Measurements from ENCODE around the gene TLE5.
"Not testable (repeated sequence)": the region's sequence is repeated elsewhere in the genome, so short reads cannot be mapped to it uniquely, and the experiment has no call there.

TLE5 gene

GRCh38 chr19:3041761-3042620 is 20.3 kb downstream of the TLE5 start:
- DNase-seq = no peak

- no peak for DNase-seq
These were observed 21.0 kb downstream of the TLE5 start for GRCh38 chr19:3041327-3041726.

GRCh38 chr19:3039641-3040077 is 22.6 kb downstream of the TLE5 start:
- no peak for DNase-seq

GRCh38 chr19:3039125-3039524 is 23.2 kb downstream of the TLE5 start:
- no peak for DNase-seq

GRCh38 chr19:3038214-3038613 is 24.1 kb downstream of the TLE5 start:
- DNase-seq = no peak

GRCh38 chr19:3036977-3037544 is 25.2 kb downstream of the TLE5 start:
- not testable (repeated sequence) for DNase-seq

- peak; percentile 96 for DNase-seq
These were observed 25.9 kb downstream of the TLE5 start for GRCh38 chr19:3036119-3036976.

- DNase-seq = peak; percentile 97
These were observed 26.7 kb downstream of the TLE5 start for GRCh38 chr19:3035542-3036118.

GRCh38 chr19:3034656-3035541 is 27.4 kb downstream of the TLE5 start:
- DNase-seq = no peak

- no peak for DNase-seq
These were observed 28.0 kb downstream of the TLE5 start for GRCh38 chr19:3034406-3034655.

GRCh38 chr19:3033595-3034405 is 28.5 kb downstream of the TLE5 start:
- peak; percentile 11 for DNase-seq

GRCh38 chr19:3031607-3031867 is 30.8 kb downstream of the TLE5 start:
- no peak for DNase-seq

- no peak for DNase-seq
These were observed 33.0 kb downstream of the TLE5 start, which contains the start of gene TLE2 for GRCh38 chr19:3029065-3029923. TLE2 (minus strand) TSS chr19:3029280; CDS start chr19:3028904, 376 bp downstream.

- DNase-seq = no peak
These were observed 33.8 kb downstream of the TLE5 start for GRCh38 chr19:3028305-3029064.

- no peak for DNase-seq
These were observed 34.4 kb downstream of the TLE5 start for GRCh38 chr19:3027981-3028304.

GRCh38 chr19:3027292-3027691 is 35.0 kb downstream of the TLE5 start:
- DNase-seq = no peak

- DNase-seq = no peak
These were observed 35.5 kb downstream of the TLE5 start for GRCh38 chr19:3026768-3027167.

- DNase-seq = no peak
These were observed 36.8 kb downstream of the TLE5 start for GRCh38 chr19:3025549-3025886.

- DNase-seq = no peak
These were observed 37.3 kb downstream of the TLE5 start for GRCh38 chr19:3024870-3025548.

- no peak for DNase-seq
These were observed 37.8 kb downstream of the TLE5 start for GRCh38 chr19:3024509-3024869.

All from midbrain (tissue), 1 donor.